Measurements from ENCODE around the gene FNDC7. TPM values are rescaled to one million over a fixed set of nuclear protein-coding genes. Genes with fewer than 3 reads are reported as not detected.
"Not testable (repeated sequence)": the region's sequence is repeated elsewhere in the genome, so short reads cannot be mapped to it uniquely, and the experiment has no call there.

The FNDC7 gene
- not detected in 2 replicates for total RNA-seq

DNA sequence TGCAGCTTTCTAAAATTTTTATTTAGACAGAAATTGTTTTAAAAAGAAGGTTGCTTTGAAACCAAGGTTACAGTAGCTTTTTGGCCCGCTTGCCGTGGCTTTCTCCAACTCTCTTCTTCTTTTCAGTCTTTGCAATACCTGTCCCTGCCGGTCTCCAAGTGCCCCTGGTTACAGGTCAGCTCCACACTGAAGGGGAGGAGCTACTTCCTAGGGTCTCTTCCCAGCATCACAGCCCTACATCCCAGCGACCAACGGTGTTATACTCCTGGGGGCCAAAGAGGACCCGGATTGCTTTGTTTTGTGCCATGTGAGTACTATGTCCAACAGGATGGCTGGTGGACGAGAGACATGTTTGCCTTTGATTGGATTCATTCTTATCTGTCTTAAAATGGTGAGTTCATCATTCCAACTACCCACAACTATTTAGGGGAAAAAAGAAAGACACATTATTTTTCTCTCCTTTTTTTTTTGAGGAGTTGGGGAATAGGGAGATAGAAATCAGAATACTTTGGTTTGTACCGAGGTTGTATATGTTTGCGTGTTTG is at the start of gene FNDC7:
Gene FNDC7, plus strand, starts transcription at position 303 of the 545 bp plus-strand sequence. Its CDS starts 26 bp downstream, at position 329.
- Mint-ChIP-seq H3K4me1 (peaks cover 13% of the 10 kb centered on the region), H3K4me3 (no peak within 1 kb of the TSS), H3K27ac (no peak within 1 kb of the TSS), H3K27me3 (peaks cover 20% of the 10 kb centered on the region), H3K36me3 (ENCODE audit: low read depth) (no peaks in the 10 kb centered on the region), H3K9me3 (no peaks in the 10 kb centered on the region)
- intact Hi-C loops (cut with micrococcal nuclease) = no loop called here
- DNase-seq = no peak

DNA sequence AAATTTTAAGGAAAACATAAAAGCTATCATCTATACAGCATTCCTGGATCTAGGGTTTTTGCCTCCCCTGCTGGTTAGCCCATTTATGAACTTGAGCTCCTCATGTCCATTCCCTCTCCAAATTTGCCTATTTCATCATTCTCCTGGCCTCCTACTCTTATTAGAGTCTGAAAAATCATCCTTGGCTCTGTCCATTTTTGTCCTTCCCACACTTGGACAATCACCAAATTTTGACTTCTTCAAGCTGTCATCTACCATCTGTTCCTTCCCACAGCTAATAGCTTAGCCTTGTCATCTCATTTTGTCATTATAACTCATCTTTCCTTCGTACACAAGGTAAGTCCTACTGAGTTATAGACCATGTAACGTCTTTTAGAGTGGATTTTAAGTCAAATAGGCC is 49.6 kb upstream of the FNDC7 start:
- Mint-ChIP-seq H3K4me1 (peaks cover 24% of the 10 kb centered on the region), H3K9me3 (no peaks in the 10 kb centered on the region), H3K27ac (no peak overlapping the region), H3K36me3 (ENCODE audit: low read depth) (no peaks in the 10 kb centered on the region), H3K4me3 (peak overlapping the region; percentile 6), H3K27me3 (no peaks in the 10 kb centered on the region)
- intact Hi-C loops (cut with micrococcal nuclease) = loop anchor here (5.0 kb wide), 1 partner anchor 726 kb away; no protein-coding TSS in a partner anchor
- DNase-seq = no peak

GRCh38 chr1:108664481-108664880 is 48.2 kb upstream of the FNDC7 start:
- Mint-ChIP-seq H3K27ac (no peak overlapping the region), H3K4me3 (no peak overlapping the region), H3K36me3 (ENCODE audit: low read depth) (no peaks in the 10 kb centered on the region), H3K27me3 (no peaks in the 10 kb centered on the region), H3K4me1 (peaks cover 23% of the 10 kb centered on the region), H3K9me3 (no peaks in the 10 kb centered on the region)
- intact Hi-C loops (cut with micrococcal nuclease) = loop anchor here (5.0 kb wide), 1 partner anchor 727 kb away; no protein-coding TSS in a partner anchor
- DNase-seq = no peak

DNA sequence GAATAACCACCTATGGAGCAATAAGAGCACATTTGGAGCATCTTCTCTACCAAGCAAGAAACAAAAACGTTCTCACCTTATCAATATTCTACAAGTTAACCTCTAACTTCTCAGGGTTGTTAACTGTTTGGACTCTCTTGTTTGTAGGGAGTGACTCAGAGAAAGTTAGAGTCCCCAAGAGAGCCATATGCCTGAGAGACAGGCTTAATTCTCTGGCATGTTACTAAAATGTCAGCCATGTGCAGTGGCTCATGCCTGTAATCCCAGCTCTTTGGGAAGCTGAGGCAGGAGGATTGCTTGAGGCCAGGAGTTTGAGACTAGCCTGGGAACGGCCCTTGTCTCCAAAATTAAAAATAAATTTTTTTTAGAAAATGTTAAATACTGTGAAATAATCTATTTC is 47.6 kb upstream of the FNDC7 start:
- H3K27ac Mint-ChIP-seq = no peak overlapping the region

GRCh38 chr1:108665771-108666170 is 46.9 kb upstream of the FNDC7 start:
- H3K4me1 Mint-ChIP-seq = peaks cover 24% of the 10 kb centered on the region
- DNase-seq = no peak
- intact Hi-C loops (cut with micrococcal nuclease) = no loop called here
- no peak overlapping the region for H3K27ac Mint-ChIP-seq
- no peaks in the 10 kb centered on the region for H3K27me3 Mint-ChIP-seq
- H3K4me3 Mint-ChIP-seq = no peak overlapping the region
- no peaks in the 10 kb centered on the region for H3K9me3 Mint-ChIP-seq
- H3K36me3 Mint-ChIP-seq (ENCODE audit: low read depth) = no peaks in the 10 kb centered on the region

More for the DNA sequence above, 47.6 kb upstream of the FNDC7 start:
- Mint-ChIP-seq H3K27me3 (no peaks in the 10 kb centered on the region), H3K4me3 (no peak overlapping the region), H3K36me3 (ENCODE audit: low read depth) (no peaks in the 10 kb centered on the region), H3K9me3 (no peaks in the 10 kb centered on the region), H3K4me1 (peaks cover 24% of the 10 kb centered on the region)
- no peak for DNase-seq
- intact Hi-C loops (cut with micrococcal nuclease) = no loop called here

DNA sequence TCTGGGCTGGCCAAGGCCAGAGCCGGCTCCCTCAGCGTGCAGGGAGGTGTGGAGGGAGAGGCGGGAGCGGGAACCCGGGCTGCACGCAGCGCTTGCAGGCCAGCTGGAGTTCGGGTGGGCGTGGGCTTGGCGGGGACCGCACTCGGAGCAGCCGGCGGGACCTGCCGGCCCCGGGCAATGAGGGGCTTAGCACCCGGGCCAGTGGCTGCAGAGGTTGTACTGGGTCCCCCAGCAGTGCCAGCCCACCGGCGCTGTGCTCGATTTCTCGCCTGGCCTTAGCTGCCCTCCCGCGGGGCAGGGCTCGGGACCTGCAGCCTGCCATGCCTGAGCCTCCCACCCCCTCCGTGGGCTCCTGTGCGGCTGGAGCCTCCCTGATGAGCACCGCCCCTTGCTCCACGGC is 45.3 kb upstream of the FNDC7 start:
- H3K4me3 Mint-ChIP-seq; H3K9me3 Mint-ChIP-seq; H3K27ac Mint-ChIP-seq; DNase-seq; H3K36me3 Mint-ChIP-seq (ENCODE audit: low read depth); H3K27me3 Mint-ChIP-seq; intact Hi-C loops (cut with micrococcal nuclease): not testable (repeated sequence)
- H3K4me1 Mint-ChIP-seq = peaks cover 22% of the 10 kb centered on the region

- Mint-ChIP-seq H3K27ac (peak overlapping the region; percentile 21), H3K9me3 (peaks cover 12% of the 10 kb centered on the region), H3K36me3 (ENCODE audit: low read depth) (no peaks in the 10 kb centered on the region), H3K4me1 (peaks cover 14% of the 10 kb centered on the region), H3K27me3 (peaks cover 12% of the 10 kb centered on the region), H3K4me3 (no peak overlapping the region)
- DNase-seq = no peak
- intact Hi-C loops (cut with micrococcal nuclease) = no loop called here
Measured at GRCh38 chr1:108668777-108669176, 43.9 kb upstream of the FNDC7 start.

- Mint-ChIP-seq H3K36me3 (ENCODE audit: low read depth) (no peaks in the 10 kb centered on the region), H3K27me3 (peaks cover 14% of the 10 kb centered on the region), H3K4me1 (peaks cover 14% of the 10 kb centered on the region), H3K27ac (peak overlapping the region; percentile 76), H3K9me3 (peaks cover 12% of the 10 kb centered on the region), H3K4me3 (no peak overlapping the region)
- DNase-seq = no peak
- intact Hi-C loops (cut with micrococcal nuclease) = no loop called here
Measured at GRCh38 chr1:108669679-108670078, 43.0 kb upstream of the FNDC7 start.

- peaks cover 14% of the 10 kb centered on the region for H3K4me1 Mint-ChIP-seq
- intact Hi-C loops (cut with micrococcal nuclease) = no loop called here
- H3K4me3 Mint-ChIP-seq = no peak overlapping the region
- DNase-seq = no peak
- H3K27ac Mint-ChIP-seq = peak overlapping the region; percentile 76
- H3K36me3 Mint-ChIP-seq (ENCODE audit: low read depth) = no peaks in the 10 kb centered on the region
- peaks cover 12% of the 10 kb centered on the region for H3K9me3 Mint-ChIP-seq
- H3K27me3 Mint-ChIP-seq = peaks cover 16% of the 10 kb centered on the region
Measured at GRCh38 chr1:108670131-108670773, 42.5 kb upstream of the FNDC7 start.

DNA sequence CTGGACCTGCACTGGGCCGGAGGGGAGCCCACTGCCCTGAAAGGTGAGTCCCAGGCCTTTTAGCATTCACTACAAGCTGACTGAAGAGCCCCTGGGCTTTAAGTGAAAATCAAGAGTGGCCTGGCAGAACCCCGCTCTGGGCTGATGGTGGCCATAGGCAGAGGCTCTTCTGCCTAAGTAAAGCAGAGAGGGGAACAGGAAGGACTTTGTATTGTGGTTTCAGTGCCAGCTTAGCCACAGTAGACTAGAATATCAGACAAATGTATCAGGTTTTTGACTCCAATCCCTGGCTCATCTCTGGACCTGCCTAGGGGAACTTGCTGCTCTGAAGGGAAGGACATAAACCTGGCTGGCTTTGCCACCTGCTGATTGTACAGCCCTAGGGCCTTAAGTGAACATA is 41.6 kb upstream of the FNDC7 start:
- Mint-ChIP-seq H3K4me1 (peaks cover 14% of the 10 kb centered on the region), H3K4me3 (no peak overlapping the region), H3K36me3 (ENCODE audit: low read depth) (no peaks in the 10 kb centered on the region), H3K27me3 (peaks cover 16% of the 10 kb centered on the region), H3K27ac (no peak overlapping the region), H3K9me3 (peaks cover 12% of the 10 kb centered on the region)
- DNase-seq = no peak
- intact Hi-C loops (cut with micrococcal nuclease) = no loop called here

DNA sequence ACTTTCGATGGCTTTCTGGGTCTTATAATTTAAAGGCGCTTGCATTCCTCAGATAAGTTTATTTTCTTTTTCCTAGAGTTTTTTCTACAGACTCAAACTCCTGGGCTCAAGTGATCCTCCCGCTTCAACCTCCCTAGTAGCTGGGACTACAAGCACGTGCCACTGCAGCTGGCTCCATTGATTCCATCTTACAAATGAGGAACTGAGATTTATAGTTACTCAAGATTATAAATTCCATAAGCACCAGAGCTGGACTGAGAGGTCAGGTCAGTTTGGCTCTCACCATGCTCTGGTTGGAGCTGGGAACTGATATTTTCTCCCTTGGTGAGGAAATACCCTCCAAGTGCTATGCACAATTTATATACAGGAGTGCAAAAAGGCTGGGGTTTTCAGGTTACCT is 34.0 kb upstream of the FNDC7 start:
- H3K4me3 Mint-ChIP-seq = no peak overlapping the region
- H3K9me3 Mint-ChIP-seq = no peaks in the 10 kb centered on the region
- intact Hi-C loops (cut with micrococcal nuclease) = no loop called here
- no peaks in the 10 kb centered on the region for H3K36me3 Mint-ChIP-seq (ENCODE audit: low read depth)
- H3K27me3 Mint-ChIP-seq = peaks cover 7% of the 10 kb centered on the region
- no peak overlapping the region for H3K27ac Mint-ChIP-seq
- no peak for DNase-seq
- H3K4me1 Mint-ChIP-seq = peaks cover 9% of the 10 kb centered on the region

- no peaks in the 10 kb centered on the region for H3K36me3 Mint-ChIP-seq (ENCODE audit: low read depth)
- no peaks in the 10 kb centered on the region for H3K9me3 Mint-ChIP-seq
- H3K4me1 Mint-ChIP-seq = peaks cover 9% of the 10 kb centered on the region
- no peak overlapping the region for H3K27ac Mint-ChIP-seq
- peaks cover 8% of the 10 kb centered on the region for H3K27me3 Mint-ChIP-seq
- DNase-seq = no peak
- intact Hi-C loops (cut with micrococcal nuclease) = no loop called here
- peak overlapping the region; percentile 28 for H3K4me3 Mint-ChIP-seq
Measured at GRCh38 chr1:108679586-108680213, 33.0 kb upstream of the FNDC7 start.

GRCh38 chr1:108681701-108682100 is 31.0 kb upstream of the FNDC7 start:
- intact Hi-C loops (cut with micrococcal nuclease); H3K4me3 Mint-ChIP-seq; H3K27me3 Mint-ChIP-seq; DNase-seq; H3K9me3 Mint-ChIP-seq; H3K27ac Mint-ChIP-seq; H3K4me1 Mint-ChIP-seq; H3K36me3 Mint-ChIP-seq (ENCODE audit: low read depth): not testable (repeated sequence)

GRCh38 chr1:108685529-108685928 is 27.2 kb upstream of the FNDC7 start:
- Mint-ChIP-seq H3K9me3 (no peaks in the 10 kb centered on the region), H3K36me3 (ENCODE audit: low read depth) (peaks cover under 1% of the 10 kb centered on the region), H3K4me1 (peaks cover 6% of the 10 kb centered on the region), H3K27ac (no peak overlapping the region), H3K4me3 (no peak overlapping the region), H3K27me3 (peaks cover 22% of the 10 kb centered on the region)
- DNase-seq = no peak
- intact Hi-C loops (cut with micrococcal nuclease) = no loop called here
